ENCODE measurements around the gene RPS27A.

DNA sequence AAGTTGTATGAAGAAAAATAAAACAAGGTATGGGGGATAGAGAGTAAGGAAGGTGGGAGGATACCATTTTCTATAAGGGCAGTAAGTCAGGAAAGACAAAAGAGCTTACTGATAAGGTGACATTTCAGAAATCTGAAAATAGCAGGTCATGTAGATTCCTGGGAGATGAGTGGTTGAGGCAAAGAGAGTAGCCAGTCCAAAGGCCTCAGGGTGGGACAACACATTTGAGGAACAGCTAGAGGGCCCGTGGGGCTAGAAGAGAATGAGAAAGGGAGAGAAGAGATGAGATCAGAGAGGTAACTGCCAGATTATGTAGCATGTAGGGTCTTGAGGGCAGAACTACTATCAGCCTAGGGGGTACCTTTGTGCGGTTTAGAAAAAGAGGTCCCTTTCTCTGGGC is 3.3 kb upstream of the RPS27A start:
- TF ChIP-seq ZNF274 (IDR thresholded peaks at IDR 0.05; ENCODE audit: insufficient read depth, insufficient read length) (no peak), SREBF2 (IDR thresholded peaks at IDR 0.05; ENCODE audit: low read length) (no peak), POLR2AphosphoS5 (IDR thresholded peaks at IDR 0.05; ENCODE audit: low read length) (no peak), BHLHE40 (IDR thresholded peaks at IDR 0.05; ENCODE audit: borderline replicate concordance in 1 of 2, low read depth in 2 of 2, low read length in 1 of 2) (no peak)
- TF ChIP-seq, protein P1, sequence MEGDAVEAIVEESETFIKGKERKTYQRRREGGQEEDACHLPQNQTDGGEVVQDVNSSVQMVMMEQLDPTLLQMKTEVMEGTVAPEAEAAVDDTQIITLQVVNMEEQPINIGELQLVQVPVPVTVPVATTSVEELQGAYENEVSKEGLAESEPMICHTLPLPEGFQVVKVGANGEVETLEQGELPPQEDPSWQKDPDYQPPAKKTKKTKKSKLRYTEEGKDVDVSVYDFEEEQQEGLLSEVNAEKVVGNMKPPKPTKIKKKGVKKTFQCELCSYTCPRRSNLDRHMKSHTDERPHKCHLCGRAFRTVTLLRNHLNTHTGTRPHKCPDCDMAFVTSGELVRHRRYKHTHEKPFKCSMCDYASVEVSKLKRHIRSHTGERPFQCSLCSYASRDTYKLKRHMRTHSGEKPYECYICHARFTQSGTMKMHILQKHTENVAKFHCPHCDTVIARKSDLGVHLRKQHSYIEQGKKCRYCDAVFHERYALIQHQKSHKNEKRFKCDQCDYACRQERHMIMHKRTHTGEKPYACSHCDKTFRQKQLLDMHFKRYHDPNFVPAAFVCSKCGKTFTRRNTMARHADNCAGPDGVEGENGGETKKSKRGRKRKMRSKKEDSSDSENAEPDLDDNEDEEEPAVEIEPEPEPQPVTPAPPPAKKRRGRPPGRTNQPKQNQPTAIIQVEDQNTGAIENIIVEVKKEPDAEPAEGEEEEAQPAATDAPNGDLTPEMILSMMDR (IDR thresholded peaks at IDR 0.05 in 2 of 3, conservative IDR thresholded peaks at IDR 0.05 in 1 of 3; ENCODE audit: control insufficient read depth in 2 of 3, extremely low read depth in 1 of 3, insufficient read depth in 1 of 3, low read depth in 3 of 3, low read length in 3 of 3) = no peak

Measured in GM12878 (cell line).